K562 (cell line): Measurements from ENCODE around the gene MAP1S. TPM values are rescaled to one million over a fixed set of nuclear protein-coding genes. Genes with fewer than 3 reads are reported as not detected.

ENCODE experiments used
- GABPB2 ChIP-seq: fragments of 250-450 bp; sonication (Bioruptor Pico); conservative IDR thresholded peaks from 2 replicates; pipeline ENCODE4 v1.5.1; 2021; ENCODE audit warnings: mild to moderate bottlenecking
- ID3 ChIP-seq, 2 experiments: fragments of 250-450 bp in 1 of 2; fragments of 450-650 bp in 1 of 2; sonication (Bioruptor Pico) in 1 of 2; IDR thresholded peaks; 2 replicates each; pipeline versions ENCODE4 v1.6.1 to v1.8.0; 2016 to 2021; ENCODE audit warnings: mild to moderate bottlenecking in 2 of 2, moderate library complexity in 2 of 2, missing compliant biosample characterization in 1 of 2, missing genetic modification characterization in 1 of 2
- IRF1 ChIP-seq: sonication (generic); formaldehyde crosslinking; IDR thresholded peaks from 2 replicates; pipeline ENCODE4 v1.8.0; 2022; ENCODE audit warnings: missing genetic modification reagents, mild to moderate bottlenecking, borderline replicate concordance
- PRPF4 ChIP-seq: fragments of 200-400 bp; formaldehyde crosslinking; IDR thresholded peaks from one replicate; pipeline ENCODE4 v1.6.1; 2017; ENCODE audit warnings: low read length, low read depth, mild to moderate bottlenecking; ENCODE audit not compliant: insufficient read depth, poor library complexity, severe bottlenecking
- REST ChIP-seq, 2 experiments: fragments of 450-650 bp; formaldehyde crosslinking in 1 of 2; IDR thresholded peaks; 2 replicates each; pipeline versions ENCODE4 v1.4.0 to v1.6.1; 2014 to 2020; ENCODE audit warnings: mild to moderate bottlenecking in 2 of 2, borderline replicate concordance in 1 of 2, low read depth in 1 of 2
- SIN3A ChIP-seq, 2 experiments: fragments of 150-350 bp in 1 of 2; IDR thresholded peaks; 2 replicates each; pipeline ENCODE4 v1.6.1; 2011 to 2016; ENCODE audit warnings: borderline replicate concordance in 2 of 2, low read depth in 2 of 2, low read length in 2 of 2, mild to moderate bottlenecking in 2 of 2, moderate library complexity in 2 of 2; ENCODE audit not compliant: control insufficient read depth in 1 of 2
- SMARCE1 ChIP-seq: fragments of 450-650 bp; IDR thresholded peaks from 2 replicates; pipeline ENCODE4 v1.7.1; 2016; ENCODE audit warnings: mild to moderate bottlenecking
- VEZF1 ChIP-seq: fragments of 200-800 bp; sonication (Bioruptor generic); IDR thresholded peaks from 2 replicates; pipeline ENCODE4 v1.6.1; 2017; ENCODE audit warnings: missing genetic modification characterization, missing compliant biosample characterization
- ZFP91 ChIP-seq: sonication (generic); formaldehyde crosslinking; IDR thresholded peaks from 2 replicates; pipeline ENCODE4 v1.8.0; 2022; ENCODE audit warnings: mild to moderate bottlenecking, missing genetic modification reagents
- ZNF263 ChIP-seq: sonication (generic); formaldehyde crosslinking; IDR thresholded peaks from 2 replicates; pipeline ENCODE4 v1.8.0; 2022; ENCODE audit warnings: mild to moderate bottlenecking, missing genetic modification reagents, borderline replicate concordance
- ZNF551 ChIP-seq: fragments of 250-450 bp; sonication (Bioruptor Pico); IDR thresholded peaks from 2 replicates; pipeline ENCODE4 v1.5.0; 2021; ENCODE audit warnings: mild to moderate bottlenecking, moderate library complexity
- polyA plus RNA-seq, 8 experiments: library from polyadenylated mRNA; depleted of rRNA in 4 of 8; stranded (reverse) in 5 of 8; unstranded in 3 of 8; fragments of >200 nt; fragmentation: Nextera tagmentation in 2 of 8; fragmentation: Illumina TruSeq in 1 of 8; extraction: Ambion mirVana in 2 of 8; extraction: Trizol in 1 of 8; gene quantifications; 2 replicates each; pipeline versions ENCODE4 v1.2.1 to v1.2.3, GENCODE V29; 2011 to 2014; ENCODE audit warnings: inconsistent platforms in 1 of 8, missing spikeins in 1 of 8
- total RNA-seq, 7 experiments: library from RNA; depleted of rRNA in 6 of 7; stranded (reverse); fragments of >200 nt in 6 of 7; fragmentation: Illumina TruSeq in 2 of 7; extraction: Trizol in 2 of 7; gene quantifications; 2 replicates each; pipeline versions ENCODE4 v1.2.1 to v1.2.3, GENCODE V29; 2011 to 2021; ENCODE audit warnings: low replicate concordance in 1 of 7

MAP1S gene
- total and polyA plus RNA-seq, 9 of the 15 experiments (the other 6 are each of a cell fraction or from before 2014, with no cell fraction given): 2.0 to 81.0 (median 9.5) TPM

GRCh38 chr19:17687857-17688784 lies 31.2 kb upstream of the MAP1S start, which contains the start of gene UNC13A (continued):
- peak; percentile 99 for TF ChIP-seq REST (IDR thresholded peaks at IDR 0.05; ENCODE audit: borderline replicate concordance)
- TF ChIP-seq REST (CRISPR knock-in tag; IDR thresholded peaks at IDR 0.05; ENCODE audit: low read depth): peak; percentile 98
- TF ChIP-seq ZNF551 (CRISPR knock-in tag): no peak
- TF ChIP-seq ZFP91 (CRISPR knock-in tag): peak; percentile 84; the same call in 1 of the 2 replicates
- TF ChIP-seq ZNF263 (CRISPR knock-in tag): peak; percentile 65; the same call in 1 of the 2 replicates
- TF ChIP-seq SIN3A (IDR thresholded peaks at IDR 0.05; ENCODE audit: borderline replicate concordance in 2 of 2, control insufficient read depth in 1 of 2, low read depth in 2 of 2, low read length in 2 of 2): peak; percentile 67 to 96; a peak in 3 of 4 replicates
- no peak for TF ChIP-seq GABPB2 (CRISPR knock-in tag)
- no peak for TF ChIP-seq SMARCE1
- TF ChIP-seq VEZF1 (CRISPR knock-in tag): peak; percentile 88
- TF ChIP-seq PRPF4: no peak
- TF ChIP-seq ID3 (CRISPR knock-in tag; IDR thresholded peaks at IDR 0.05): no peak
- TF ChIP-seq ID3 (tag; IDR thresholded peaks at IDR 0.05): no peak
- TF ChIP-seq IRF1 (CRISPR knock-in tag): no peak
